Thyroid gland (tissue), 4 donors: ENCODE measurements around the gene CDH23.

Experiments
- POLR2A ChIP-seq, 2 donors: fragments of 450-650 bp; IDR thresholded peaks; one replicate each; pipeline ENCODE4 v1.6.1; 2017; ENCODE audit warnings: antibody characterized with exemption in 2 of 2, mild to moderate bottlenecking in 2 of 2, moderate library complexity in 1 of 2
- TF ChIP-seq, protein P1 (sequence below), 6 experiments: fragments of 200-600 bp in 3 of 6; fragments of 450-650 bp in 3 of 6; sonication (generic) in 3 of 6; IDR thresholded peaks; one replicate each; pipeline ENCODE4 v1.5.1; 2016 to 2019; ENCODE audit warnings: antibody characterized with exemption in 6 of 6, mild to moderate bottlenecking in 2 of 6, inconsistent platforms in 1 of 6, moderate library complexity in 1 of 6

GRCh38 chr10:71487726-71488125 lies 91.0 kb downstream of the CDH23 start:
- TF ChIP-seq, protein P1, sequence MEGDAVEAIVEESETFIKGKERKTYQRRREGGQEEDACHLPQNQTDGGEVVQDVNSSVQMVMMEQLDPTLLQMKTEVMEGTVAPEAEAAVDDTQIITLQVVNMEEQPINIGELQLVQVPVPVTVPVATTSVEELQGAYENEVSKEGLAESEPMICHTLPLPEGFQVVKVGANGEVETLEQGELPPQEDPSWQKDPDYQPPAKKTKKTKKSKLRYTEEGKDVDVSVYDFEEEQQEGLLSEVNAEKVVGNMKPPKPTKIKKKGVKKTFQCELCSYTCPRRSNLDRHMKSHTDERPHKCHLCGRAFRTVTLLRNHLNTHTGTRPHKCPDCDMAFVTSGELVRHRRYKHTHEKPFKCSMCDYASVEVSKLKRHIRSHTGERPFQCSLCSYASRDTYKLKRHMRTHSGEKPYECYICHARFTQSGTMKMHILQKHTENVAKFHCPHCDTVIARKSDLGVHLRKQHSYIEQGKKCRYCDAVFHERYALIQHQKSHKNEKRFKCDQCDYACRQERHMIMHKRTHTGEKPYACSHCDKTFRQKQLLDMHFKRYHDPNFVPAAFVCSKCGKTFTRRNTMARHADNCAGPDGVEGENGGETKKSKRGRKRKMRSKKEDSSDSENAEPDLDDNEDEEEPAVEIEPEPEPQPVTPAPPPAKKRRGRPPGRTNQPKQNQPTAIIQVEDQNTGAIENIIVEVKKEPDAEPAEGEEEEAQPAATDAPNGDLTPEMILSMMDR (IDR thresholded peaks at IDR 0.05): no peak
- TF ChIP-seq POLR2A (IDR thresholded peaks at IDR 0.05): no peak
